ENCODE data around the gene NR2F2. TPM values are rescaled to one million over a fixed set of nuclear protein-coding genes. Genes with fewer than 3 reads are reported as not detected.

The NR2F2 gene
- total and polyA plus RNA-seq, 2 experiments from 2014 or later: 0.16 TPM; not detected in 1

GRCh38 chr15:96388673-96389072 lies 58.2 kb downstream of the NR2F2 start:
- no peak overlapping the region for H3K27ac ChIP-seq (ENCODE audit: low read depth)
- H3K9me2 ChIP-seq (ENCODE audit: insufficient read depth): no peaks in the 10 kb centered on the region
- peaks cover 11% of the 10 kb centered on the region for H3K27me3 Mint-ChIP-seq (ENCODE audit: insufficient read depth, low read depth, poor library complexity)
- ATAC-seq (no peak), DNase-seq (ENCODE audit: low spot score) (no peak)
- H3K9me3 Mint-ChIP-seq: no peaks in the 10 kb centered on the region
- no peak for TF ChIP-seq STAT1 (IDR thresholded peaks at IDR 0.05; ENCODE audit: unreplicated experiment)
- TF ChIP-seq POLR2AphosphoS5 (IDR thresholded peaks at IDR 0.05; ENCODE audit: low read depth): no peak
- no peak for TF ChIP-seq JUNB (IDR thresholded peaks at IDR 0.05; ENCODE audit: unreplicated experiment)
- no peak for TF ChIP-seq ZNF462 (CRISPR knock-in tag; IDR thresholded peaks at IDR 0.05)
- TF ChIP-seq CTCF (conservative IDR thresholded peaks at IDR 0.05; ENCODE audit: low read depth in 2 of 2): no peak
- TF ChIP-seq REST (IDR thresholded peaks at IDR 0.05; ENCODE audit: unreplicated experiment): no peak
- no peak for TF ChIP-seq NANOG (IDR thresholded peaks at IDR 0.05; ENCODE audit: borderline replicate concordance)
- TF ChIP-seq EZH2phosphoT487 (IDR thresholded peaks at IDR 0.05; ENCODE audit: unreplicated experiment): no peak
- peaks cover 17% of the 10 kb centered on the region for H3K4me1 Mint-ChIP-seq
- no peak overlapping the region for H3K4me2 ChIP-seq
- H2AFZ ChIP-seq: no peak overlapping the region
- no peaks in the 10 kb centered on the region for H3K79me2 ChIP-seq (replicated peaks; ENCODE audit: insufficient read depth)
- no peak overlapping the region for H3K4me3 Mint-ChIP-seq
- H3K27ac Mint-ChIP-seq: no peak overlapping the region
- H3F3A ChIP-seq (replicated peaks; ENCODE audit: low read depth): no peaks in the 10 kb centered on the region
- peaks cover 14% of the 10 kb centered on the region; the same call in 1 of the 2 replicates for H3K4me1 ChIP-seq (ENCODE audit: insufficient read depth)
- H3K4me3 ChIP-seq: no peak overlapping the region
- no peaks in the 10 kb centered on the region for H4K20me1 ChIP-seq (replicated peaks; ENCODE audit: insufficient read depth)
- H3K27me3 ChIP-seq (ENCODE audit: insufficient read depth): peaks cover 6% of the 10 kb centered on the region; the same call in 1 of the 2 replicates
- H3K36me3 ChIP-seq (ENCODE audit: insufficient read depth): no peaks in the 10 kb centered on the region
- H3K36me3 Mint-ChIP-seq (ENCODE audit: low read depth): no peaks in the 10 kb centered on the region
